Tongue (tissue), 2 donors: Measurements from ENCODE around the gene SMG6. TPM values are rescaled to one million over a fixed set of nuclear protein-coding genes. Genes with fewer than 3 reads are reported as not detected.

Source experiments
- DNase-seq: peaks from one replicate; pipeline ENCODE4 v3.0.0-alpha.2; 2015
- total RNA-seq: library from RNA; depleted of rRNA; stranded (reverse); fragments of >200 nt; gene quantifications from one replicate; pipeline ENCODE4 v1.2.3, GENCODE V29; 2014

Gene SMG6
- total RNA-seq, 1 donor from 2014 or later, result 42.9 TPM

GRCh38 chr17:2076087-2076984 lies 227.2 kb downstream of the SMG6 start:
- DNase-seq, result peak; percentile 82

GRCh38 chr17:2075336-2076086 lies 228.1 kb downstream of the SMG6 start:
- peak; percentile 84 for DNase-seq

- DNase-seq, result no peak
These were observed 228.7 kb downstream of the SMG6 start for GRCh38 chr17:2074919-2075318.

GRCh38 chr17:2071455-2072281 lies 231.9 kb downstream of the SMG6 start:
- DNase-seq, result peak; percentile 52

GRCh38 chr17:2071024-2071385 lies 232.6 kb downstream of the SMG6 start:
- DNase-seq, result no peak

GRCh38 chr17:2070241-2071023 lies 233.2 kb downstream of the SMG6 start:
- peak; percentile 2 for DNase-seq

- peak; percentile 8 for DNase-seq
These were observed 235.0 kb downstream of the SMG6 start for GRCh38 chr17:2068519-2069051.

- no peak for DNase-seq
These were observed 235.5 kb downstream of the SMG6 start for GRCh38 chr17:2068031-2068518.

- peak; percentile 28 for DNase-seq
These were observed 236.0 kb downstream of the SMG6 start for GRCh38 chr17:2067608-2068024.

GRCh38 chr17:2067048-2067561 lies 236.5 kb downstream of the SMG6 start:
- DNase-seq, result peak; percentile 4

- DNase-seq, result no peak
These were observed 237.6 kb downstream of the SMG6 start for GRCh38 chr17:2065949-2066400.

GRCh38 chr17:2064980-2065785 lies 238.4 kb downstream of the SMG6 start:
- DNase-seq, result peak; percentile 37

- peak; percentile 10 for DNase-seq
These were observed 239.0 kb downstream of the SMG6 start for GRCh38 chr17:2064520-2064971.

- DNase-seq, result peak; percentile 12
These were observed 239.5 kb downstream of the SMG6 start for GRCh38 chr17:2064147-2064489.

- DNase-seq, result peak; percentile 66
These were observed 240.1 kb downstream of the SMG6 start for GRCh38 chr17:2063261-2064146.

- peak; percentile 53 for DNase-seq
These were observed 240.9 kb downstream of the SMG6 start for GRCh38 chr17:2062571-2063183.

GRCh38 chr17:2061441-2061958 lies 242.1 kb downstream of the SMG6 start:
- DNase-seq, result peak; percentile 3
